HG03439 (cell line): ENCODE results near the gene LSAMP.
A peak's percentile ranks its signal among the peaks of the same experiment; 100 is the strongest.
"Not testable (repeated sequence)": the region's sequence is repeated elsewhere in the genome, so short reads cannot be mapped to it uniquely, and the experiment has no call there.

Source experiments
- ATAC-seq: cut with Tn5 transposase; IDR thresholded peaks from one replicate; pipeline ENCODE4 v1.9.1; 2021; ENCODE audit warnings: mild to moderate bottlenecking, moderate library complexity; ENCODE audit not compliant: unreplicated experiment

The LSAMP gene

GRCh38 chr3:115783938-115784738, 661.1 kb downstream of the LSAMP start:
- ATAC-seq: peak; percentile 95

GRCh38 chr3:115783426-115783825, 661.9 kb downstream of the LSAMP start:
- ATAC-seq: not testable (repeated sequence)

DNA sequence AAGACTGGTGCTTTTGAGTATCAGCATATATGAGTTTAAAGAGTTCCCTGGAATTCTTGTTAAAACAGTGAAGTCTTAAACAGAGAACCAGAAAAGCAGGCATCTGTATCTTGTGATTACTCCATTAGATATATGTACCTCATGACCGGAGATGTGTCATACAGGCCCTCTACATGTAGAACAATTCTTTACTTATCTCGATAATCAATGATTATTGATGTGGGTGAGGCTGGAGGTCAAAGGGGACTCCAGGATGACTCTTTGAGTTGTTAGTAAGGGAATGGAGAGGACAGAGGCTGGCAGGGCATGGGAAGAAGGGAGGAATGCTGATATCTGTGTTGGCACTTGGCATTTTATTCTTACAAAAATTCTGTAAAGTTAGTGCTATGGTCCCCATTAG, 666.3 kb downstream of the LSAMP start:
- ATAC-seq: no peak

- no peak for ATAC-seq
These were observed 672.3 kb downstream of the LSAMP start for GRCh38 chr3:115772951-115773350.

GRCh38 chr3:115768661-115769060, 676.6 kb downstream of the LSAMP start:
- no peak for ATAC-seq

DNA sequence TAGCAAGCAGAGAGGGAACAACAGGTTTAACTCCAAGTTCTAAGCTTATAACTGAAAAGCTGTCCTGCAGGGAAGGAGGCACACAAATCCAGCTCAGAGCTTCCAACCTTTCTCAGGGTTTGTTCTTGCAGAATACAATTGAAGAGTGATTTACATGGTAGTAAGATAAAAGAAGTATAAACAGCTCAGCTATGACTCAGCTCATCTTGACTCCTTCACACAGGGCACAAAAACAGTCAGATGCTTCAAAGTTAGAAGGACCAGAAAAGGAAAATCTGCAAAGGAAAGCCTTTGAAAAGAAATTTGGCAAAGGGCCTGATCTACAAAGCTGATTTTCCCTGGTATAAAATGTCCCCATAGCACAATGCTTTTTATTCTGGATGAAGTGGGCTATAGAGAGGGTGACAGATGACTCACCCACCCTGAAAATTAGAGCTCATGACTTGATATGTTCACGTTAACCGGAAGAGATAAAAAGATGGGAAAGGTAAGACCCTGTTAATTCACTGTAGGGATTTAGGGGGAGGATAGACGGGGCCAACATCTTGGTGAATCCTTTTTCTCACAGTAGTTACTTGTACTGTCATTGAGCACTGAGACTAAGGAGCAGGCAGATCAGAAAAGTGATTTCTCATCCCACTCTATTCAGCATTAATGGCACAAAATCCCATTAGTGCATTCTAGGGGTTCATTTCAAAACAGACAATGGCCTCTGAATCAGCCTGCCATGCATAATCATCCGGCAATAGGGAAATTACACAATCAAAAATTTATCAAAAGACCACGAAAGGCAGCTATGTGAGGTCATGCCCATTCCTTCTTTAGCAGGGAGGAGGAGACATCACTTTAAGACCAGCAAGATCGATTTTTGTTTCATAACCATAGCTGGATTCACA, 678.5 kb downstream of the LSAMP start:
- no peak for ATAC-seq

DNA sequence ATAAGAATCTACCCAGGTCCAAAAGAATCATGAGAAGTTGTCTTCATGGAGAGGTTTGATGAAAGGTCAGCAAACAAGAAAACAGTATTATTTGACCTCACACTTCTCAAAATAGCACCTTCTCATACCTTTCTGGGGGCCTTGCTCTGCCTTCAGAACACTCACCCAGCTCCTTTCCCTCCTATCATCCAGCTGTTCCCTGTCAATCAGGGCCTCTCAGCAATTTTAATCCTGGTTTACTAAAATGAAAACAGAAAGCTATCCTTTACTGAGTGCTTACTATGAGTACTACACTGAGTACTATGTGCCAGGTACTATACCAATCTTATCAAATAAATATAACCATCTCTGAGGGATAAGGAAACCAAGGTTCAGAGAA, 683.4 kb downstream of the LSAMP start:
- ATAC-seq: no peak

DNA sequence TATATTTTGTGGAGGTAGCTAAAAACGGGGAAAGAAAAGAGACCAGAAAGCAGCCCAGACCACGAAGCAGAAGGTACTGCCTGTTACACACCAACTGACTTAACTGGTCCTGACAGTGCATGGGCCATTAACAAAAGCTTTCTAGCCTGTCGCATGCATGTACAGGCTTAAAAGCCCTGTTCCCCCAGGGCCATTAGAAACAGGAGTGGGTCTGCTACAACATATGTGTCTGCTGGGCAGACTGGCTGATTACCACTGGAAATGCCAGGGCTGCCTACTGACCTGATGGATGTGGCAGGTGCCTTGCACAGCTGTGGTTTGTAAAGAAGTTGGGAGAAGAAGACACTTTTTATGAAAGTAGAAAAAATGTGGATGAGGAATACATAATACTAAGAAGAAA, 684.6 kb downstream of the LSAMP start:
- ATAC-seq: no peak

- no peak for ATAC-seq
These were observed 687.1 kb downstream of the LSAMP start for GRCh38 chr3:115758076-115758763.

GRCh38 chr3:115752978-115753377, 692.3 kb downstream of the LSAMP start:
- not testable (repeated sequence) for ATAC-seq
